DND-41 (cell line): ENCODE data around the gene ATP8A2.

Source experiments
- EZH2 ChIP-seq: IDR thresholded peaks from 3 replicates; pipeline ENCODE4 v1.6.1; 2012; ENCODE audit warnings: borderline replicate concordance, low read depth, mild to moderate bottlenecking, moderate library complexity, low read length, inconsistent platforms; ENCODE audit not compliant: severe bottlenecking
- TF ChIP-seq, protein P1 (sequence below): IDR thresholded peaks from 2 replicates; pipeline ENCODE4 v1.5.1; 2012; ENCODE audit warnings: borderline replicate concordance, low read length, moderate library complexity, mild to moderate bottlenecking; ENCODE audit not compliant: poor library complexity, severe bottlenecking; ENCODE audit errors: extremely low read depth

DNA sequence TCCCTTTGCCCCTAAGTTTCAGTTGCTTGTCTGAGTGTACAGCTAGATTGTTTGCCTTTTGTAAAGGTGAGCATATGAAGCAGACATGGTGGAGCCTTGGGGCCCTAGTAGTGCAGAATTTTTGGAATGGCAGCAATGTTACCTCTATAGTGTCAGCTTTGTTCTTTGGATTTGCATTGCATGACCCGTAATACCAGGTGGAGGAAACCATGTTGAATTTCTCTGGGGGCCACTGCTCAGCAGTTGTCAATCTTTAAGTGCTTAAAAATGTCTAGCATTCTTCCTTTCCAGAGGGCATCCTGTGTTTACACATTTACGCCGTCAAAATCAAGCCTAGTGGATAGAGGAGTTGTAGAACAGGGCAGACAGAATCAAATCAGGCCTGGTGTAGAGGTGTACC is 303.3 kb downstream of the ATP8A2 start:
- TF ChIP-seq EZH2, result no peak
- TF ChIP-seq, protein P1, sequence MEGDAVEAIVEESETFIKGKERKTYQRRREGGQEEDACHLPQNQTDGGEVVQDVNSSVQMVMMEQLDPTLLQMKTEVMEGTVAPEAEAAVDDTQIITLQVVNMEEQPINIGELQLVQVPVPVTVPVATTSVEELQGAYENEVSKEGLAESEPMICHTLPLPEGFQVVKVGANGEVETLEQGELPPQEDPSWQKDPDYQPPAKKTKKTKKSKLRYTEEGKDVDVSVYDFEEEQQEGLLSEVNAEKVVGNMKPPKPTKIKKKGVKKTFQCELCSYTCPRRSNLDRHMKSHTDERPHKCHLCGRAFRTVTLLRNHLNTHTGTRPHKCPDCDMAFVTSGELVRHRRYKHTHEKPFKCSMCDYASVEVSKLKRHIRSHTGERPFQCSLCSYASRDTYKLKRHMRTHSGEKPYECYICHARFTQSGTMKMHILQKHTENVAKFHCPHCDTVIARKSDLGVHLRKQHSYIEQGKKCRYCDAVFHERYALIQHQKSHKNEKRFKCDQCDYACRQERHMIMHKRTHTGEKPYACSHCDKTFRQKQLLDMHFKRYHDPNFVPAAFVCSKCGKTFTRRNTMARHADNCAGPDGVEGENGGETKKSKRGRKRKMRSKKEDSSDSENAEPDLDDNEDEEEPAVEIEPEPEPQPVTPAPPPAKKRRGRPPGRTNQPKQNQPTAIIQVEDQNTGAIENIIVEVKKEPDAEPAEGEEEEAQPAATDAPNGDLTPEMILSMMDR, result no peak
